ENCODE data around the gene ANKRD66. TPM values are rescaled to one million over a fixed set of nuclear protein-coding genes. Genes with fewer than 3 reads are reported as not detected.

ANKRD66 gene
- polyA plus RNA-seq, 1 experiment: not detected

- DNase-seq (ENCODE audit: low read depth, low spot score): no peak
- CTCF ChIA-PET: no interaction called here
- Histone ChIP-seq H3K27me3 (ENCODE audit: control insufficient read depth, insufficient read depth, low read length) (no peaks in the 10 kb centered on the region), H3K9me3 (ENCODE audit: control insufficient read depth, insufficient read depth, low read length) (no peaks in the 10 kb centered on the region), H3K4me3 (ENCODE audit: low read depth, low read length) (no peak overlapping the region), H3K27ac (ENCODE audit: low read depth, low read length) (no peak overlapping the region)
- POLR2A ChIA-PET: no interaction called here
- no peak for TF ChIP-seq CTCF (IDR thresholded peaks at IDR 0.05; ENCODE audit: low read depth, low read length)
These were observed 47.3 kb downstream of the ANKRD66 start for GRCh38 chr6:46794068-46794467.

DNA sequence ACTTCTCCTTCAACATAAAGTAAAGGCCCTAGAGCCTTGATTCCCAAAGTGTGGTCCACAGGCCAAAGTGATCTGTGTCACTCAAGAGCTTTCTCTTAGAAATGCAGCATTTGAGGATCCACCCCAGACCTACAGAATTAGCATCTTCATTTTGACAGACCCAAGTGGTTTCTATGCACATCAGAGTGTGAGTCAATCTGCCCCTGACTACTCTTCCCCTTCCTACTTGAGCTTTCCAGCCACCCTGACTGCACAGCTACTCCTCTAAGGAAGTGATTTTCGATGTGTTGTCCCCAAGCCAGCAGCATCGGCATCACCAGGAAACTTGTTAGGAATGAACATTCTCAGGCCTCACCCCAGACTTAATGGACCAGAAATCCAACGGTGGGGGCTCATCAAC lies 49.1 kb downstream of the ANKRD66 start:
- ChIA-PET POLR2A (no interaction called here), CTCF (no interaction called here)
- H3K27me3 ChIP-seq (ENCODE audit: control insufficient read depth, insufficient read depth, low read length): no peaks in the 10 kb centered on the region
- no peak overlapping the region for H3K4me3 ChIP-seq (ENCODE audit: low read depth, low read length)
- H3K9me3 ChIP-seq (ENCODE audit: control insufficient read depth, insufficient read depth, low read length): no peaks in the 10 kb centered on the region
- TF ChIP-seq CTCF (IDR thresholded peaks at IDR 0.05; ENCODE audit: low read depth, low read length): no peak
- no peak for DNase-seq (ENCODE audit: low read depth, low spot score)
- no peak overlapping the region for H3K27ac ChIP-seq (ENCODE audit: low read depth, low read length)

GRCh38 chr6:46796848-46797580 lies 50.3 kb downstream of the ANKRD66 start:
- ChIA-PET POLR2A (no interaction called here), CTCF (interaction anchor here (1.3 kb wide), 1 partner anchor 10 kb away, joined by 3 read pairs; no protein-coding TSS in a partner anchor)
- Histone ChIP-seq H3K27ac (ENCODE audit: low read depth, low read length) (no peak overlapping the region), H3K4me3 (ENCODE audit: low read depth, low read length) (no peak overlapping the region), H3K9me3 (ENCODE audit: control insufficient read depth, insufficient read depth, low read length) (no peaks in the 10 kb centered on the region), H3K27me3 (ENCODE audit: control insufficient read depth, insufficient read depth, low read length) (no peaks in the 10 kb centered on the region)
- TF ChIP-seq CTCF (IDR thresholded peaks at IDR 0.05; ENCODE audit: low read depth, low read length): no peak
- no peak for DNase-seq (ENCODE audit: low read depth, low spot score)

DNA sequence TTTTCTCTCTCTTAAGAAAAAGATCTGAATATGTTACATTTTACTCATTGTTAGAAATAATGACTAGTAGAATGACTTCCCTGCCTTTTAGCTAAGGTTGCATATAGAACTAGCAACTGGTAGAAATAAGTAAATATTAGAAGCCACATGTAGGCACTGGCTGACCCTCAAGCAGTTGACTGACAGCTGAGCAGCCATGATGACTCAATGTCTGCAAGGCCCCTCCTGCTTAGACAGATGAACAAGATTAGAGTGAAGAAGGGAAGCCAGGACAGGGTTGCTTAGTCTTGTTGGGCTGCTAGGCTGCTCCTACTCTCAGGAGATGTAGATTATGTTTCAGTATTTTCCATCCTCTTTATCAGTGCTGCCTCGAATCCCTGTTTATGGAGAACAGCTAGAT lies 52.9 kb downstream of the ANKRD66 start:
- TF ChIP-seq CTCF (IDR thresholded peaks at IDR 0.05; ENCODE audit: low read depth, low read length): no peak
- no peak for DNase-seq (ENCODE audit: low read depth, low spot score)
- no peak overlapping the region for H3K4me3 ChIP-seq (ENCODE audit: low read depth, low read length)
- H3K9me3 ChIP-seq (ENCODE audit: control insufficient read depth, insufficient read depth, low read length): no peaks in the 10 kb centered on the region
- POLR2A ChIA-PET: no interaction called here
- CTCF ChIA-PET: no interaction called here
- no peak overlapping the region for H3K27ac ChIP-seq (ENCODE audit: low read depth, low read length)
- H3K27me3 ChIP-seq (ENCODE audit: control insufficient read depth, insufficient read depth, low read length): no peaks in the 10 kb centered on the region

DNA sequence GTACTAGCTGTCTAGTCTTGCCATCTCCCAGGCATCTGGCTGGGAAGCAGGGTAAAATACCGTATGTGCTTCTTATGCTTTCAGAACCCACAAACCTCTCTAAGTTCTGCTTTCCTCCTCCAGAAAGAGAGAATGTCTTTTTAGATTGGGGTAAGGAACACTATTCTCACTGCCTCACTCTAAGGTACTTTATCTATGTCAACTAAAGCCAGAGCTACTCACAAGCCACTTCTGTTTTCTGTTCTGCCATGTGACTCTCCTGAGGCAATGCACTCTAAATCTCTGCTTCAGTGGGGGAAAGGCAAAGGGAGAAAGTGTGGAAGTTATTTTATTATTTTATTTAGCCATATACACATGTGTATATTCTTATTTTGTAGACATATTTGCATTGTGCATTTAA lies 62.1 kb downstream of the ANKRD66 start:
- CTCF ChIA-PET: no interaction called here
- H3K27me3 ChIP-seq (ENCODE audit: control insufficient read depth, insufficient read depth, low read length): no peaks in the 10 kb centered on the region
- no peak for DNase-seq (ENCODE audit: low read depth, low spot score)
- no peak overlapping the region for H3K4me3 ChIP-seq (ENCODE audit: low read depth, low read length)
- H3K9me3 ChIP-seq (ENCODE audit: control insufficient read depth, insufficient read depth, low read length): no peaks in the 10 kb centered on the region
- TF ChIP-seq CTCF (IDR thresholded peaks at IDR 0.05; ENCODE audit: low read depth, low read length): no peak
- POLR2A ChIA-PET: no interaction called here
- H3K27ac ChIP-seq (ENCODE audit: low read depth, low read length): no peak overlapping the region

Other genes starting within 250 kb of the ANKRD66 start
- gene CYP39A1, start 94.1 kb upstream of the ANKRD66 start, polyA plus RNA-seq (2011; rRNA removed): not detected in 2 replicates
- 0.25 and 0.53 TPM in 2 replicates for gene SLC25A27, start 94.0 kb upstream of the ANKRD66 start, polyA plus RNA-seq (2011; rRNA removed)
- not detected in 2 replicates for gene TDRD6, start 59.0 kb upstream of the ANKRD66 start, polyA plus RNA-seq (2011; rRNA removed)
- gene PLA2G7, start 11.6 kb upstream of the ANKRD66 start, polyA plus RNA-seq (2011; rRNA removed): not detected in 2 replicates
- gene MEP1A, start 46.5 kb downstream of the ANKRD66 start, polyA plus RNA-seq (2011; rRNA removed): not detected in 2 replicates
- gene ADGRF5, start 175.0 kb downstream of the ANKRD66 start, polyA plus RNA-seq (2011; rRNA removed): not detected in 2 replicates